Dedifferentiated amniotic fluid mesenchymal stem cell (primary cell): ENCODE measurements around the gene AXDND1.
"Not testable (repeated sequence)": the region's sequence is repeated elsewhere in the genome, so short reads cannot be mapped to it uniquely, and the experiment has no call there.

Source experiments
- DNase-seq: peaks from one replicate; pipeline ENCODE4 v3.0.0-alpha.2; 2016; ENCODE audit errors: extremely low spot score

AXDND1 gene

GRCh38 chr1:179474713-179475112 is 108.9 kb downstream of the AXDND1 start:
- DNase-seq, result no peak

GRCh38 chr1:179476484-179476883 is 110.7 kb downstream of the AXDND1 start:
- no peak for DNase-seq

- no peak for DNase-seq
These were observed 112.6 kb downstream of the AXDND1 start for GRCh38 chr1:179478370-179478769.

GRCh38 chr1:179490611-179491010 is 124.8 kb downstream of the AXDND1 start:
- no peak for DNase-seq

- no peak for DNase-seq
These were observed 127.6 kb downstream of the AXDND1 start for GRCh38 chr1:179493323-179493722.

GRCh38 chr1:179506199-179506598 is 140.4 kb downstream of the AXDND1 start:
- no peak for DNase-seq

- DNase-seq, result no peak
These were observed 143.6 kb downstream of the AXDND1 start for GRCh38 chr1:179509384-179509783.

- DNase-seq, result no peak
These were observed 144.3 kb downstream of the AXDND1 start for GRCh38 chr1:179510038-179510437.

- no peak for DNase-seq
These were observed 151.4 kb downstream of the AXDND1 start for GRCh38 chr1:179516976-179517705.

GRCh38 chr1:179518544-179518943 is 152.8 kb downstream of the AXDND1 start:
- not testable (repeated sequence) for DNase-seq

GRCh38 chr1:179529482-179530195 is 163.9 kb downstream of the AXDND1 start:
- no peak for DNase-seq

- no peak for DNase-seq
These were observed 164.6 kb downstream of the AXDND1 start for GRCh38 chr1:179530352-179530751.

- no peak for DNase-seq
These were observed 176.0 kb downstream of the AXDND1 start for GRCh38 chr1:179541774-179542173.

GRCh38 chr1:179545321-179545720 is 179.6 kb downstream of the AXDND1 start:
- no peak for DNase-seq

GRCh38 chr1:179547021-179547535 is 181.3 kb downstream of the AXDND1 start:
- DNase-seq, result no peak

GRCh38 chr1:179548666-179549367 is 183.0 kb downstream of the AXDND1 start:
- no peak for DNase-seq

GRCh38 chr1:179549368-179549700 is 183.6 kb downstream of the AXDND1 start:
- DNase-seq, result no peak

- peak; percentile 35 for DNase-seq
These were observed 185.2 kb downstream of the AXDND1 start for GRCh38 chr1:179550746-179551682.

- DNase-seq, result no peak
These were observed 188.7 kb downstream of the AXDND1 start for GRCh38 chr1:179554427-179554826.

- DNase-seq, result no peak
These were observed 192.3 kb downstream of the AXDND1 start for GRCh38 chr1:179558078-179558477.

- no peak for DNase-seq
These were observed 209.9 kb downstream of the AXDND1 start, which contains the start of gene NPHS2 for GRCh38 chr1:179575497-179576314. Gene NPHS2 (minus strand): TSS chr1:179575948. CDS start chr1:179575864, 84 bp downstream.
